Measurements from ENCODE around the gene DDX5.
"Not testable (repeated sequence)": the region's sequence is repeated elsewhere in the genome, so short reads cannot be mapped to it uniquely, and the experiment has no call there.

The DDX5 gene

GRCh38 chr17:64499805-64500486 lies 6.1 kb downstream of the DDX5 start:
- TF ChIP-seq Cebpa-rat (IDR thresholded peaks at IDR 0.05): no peak
- Histone ChIP-seq H4K20me1 (peaks cover 77 to 92% (median 79%) of the 10 kb centered on the region in 11 experiments), H3K9me3 (replicated peaks in 1 of 11) (no peaks in the 10 kb centered on the region), H3K4me2 (peak overlapping the region; percentile 2 to 96 (median 90); a peak in 19 of 22 replicates), H3K4me3 (peak overlapping the region in 2 of 10 experiments; percentile 6 to 16; a peak in 1 of 20 replicates), H3K36me3 (peaks cover 68 to 76% (median 74%) of the 10 kb centered on the region in 11 experiments), H3K27me3 (no peaks in the 10 kb centered on the region), H3K27ac (no peak overlapping the region), H3K4me1 (peaks cover 79 to 88% (median 83%) of the 10 kb centered on the region in 10 experiments), H3K9ac (peak overlapping the region in 1 of 11 experiments; percentile 4; a peak in 4 of 22 replicates)

- no peaks in the 10 kb centered on the region for H3K27me3 ChIP-seq
- H3K9ac ChIP-seq: peak overlapping the region; percentile 45 to 87 (median 84); a peak in 19 of 22 replicates
- no peak for TF ChIP-seq Cebpa-rat (IDR thresholded peaks at IDR 0.05)
- H3K9me3 ChIP-seq (replicated peaks in 1 of 11): no peaks in the 10 kb centered on the region
- peak overlapping the region in 5 of 11 experiments; percentile 76 to 84 (median 82); a peak in 5 of 22 replicates for H3K27ac ChIP-seq
- peaks cover 63 to 81% (median 65%) of the 10 kb centered on the region in 11 experiments for H4K20me1 ChIP-seq
- H3K36me3 ChIP-seq: peaks cover 54 to 72% (median 64%) of the 10 kb centered on the region in 11 experiments
- peak overlapping the region in 9 of 10 experiments; percentile 59 to 80 (median 77); a peak in 10 of 20 replicates for H3K4me3 ChIP-seq
- H3K4me1 ChIP-seq: peaks cover 82 to 90% (median 86%) of the 10 kb centered on the region in 10 experiments
- peak overlapping the region; percentile 88 to 98 (median 94); a peak in 21 of 22 replicates for H3K4me2 ChIP-seq
Measured at GRCh38 chr17:64498308-64499203, 7.5 kb downstream of the DDX5 start.

GRCh38 chr17:64497565-64498035 lies 8.5 kb downstream of the DDX5 start:
- no peak for TF ChIP-seq Cebpa-rat (IDR thresholded peaks at IDR 0.05)
- Histone ChIP-seq H4K20me1 (peaks cover 53 to 72% (median 56%) of the 10 kb centered on the region in 11 experiments), H3K27me3 (no peaks in the 10 kb centered on the region), H3K9me3 (replicated peaks in 1 of 11) (peaks cover 0 to 3% (median 0%) of the 10 kb centered on the region in 11 experiments; a peak in 1 of 22 replicates), H3K36me3 (peaks cover 52 to 72% (median 64%) of the 10 kb centered on the region in 11 experiments), H3K4me1 (peaks cover 72 to 89% (median 81%) of the 10 kb centered on the region in 10 experiments), H3K9ac (peak overlapping the region; percentile 73 to 87 (median 84); a peak in 21 of 22 replicates), H3K4me3 (peak overlapping the region; percentile 59 to 80 (median 76)), H3K4me2 (peak overlapping the region; percentile 88 to 98 (median 94)), H3K27ac (peak overlapping the region; percentile 60 to 85 (median 83); a peak in 21 of 22 replicates)

GRCh38 chr17:64496786-64497564 lies 9.1 kb downstream of the DDX5 start, which contains the start of gene POLG2:
Gene POLG2, minus strand, starts transcription at chr17:64497054. Its CDS starts 86 bp downstream, at chr17:64496968.
- peaks cover 0 to 3% (median 0%) of the 10 kb centered on the region in 11 experiments; a peak in 1 of 22 replicates for H3K9me3 ChIP-seq (replicated peaks in 1 of 11)
- peaks cover 69 to 89% (median 77%) of the 10 kb centered on the region in 10 experiments for H3K4me1 ChIP-seq
- TF ChIP-seq Cebpa-rat (IDR thresholded peaks at IDR 0.05): no peak
- no peaks in the 10 kb centered on the region for H3K27me3 ChIP-seq
- H4K20me1 ChIP-seq: peaks cover 47 to 65% (median 50%) of the 10 kb centered on the region in 11 experiments
- peak within 1 kb of the TSS; percentile 88 to 98 (median 94) for H3K4me2 ChIP-seq
- peaks cover 51 to 72% (median 64%) of the 10 kb centered on the region in 11 experiments for H3K36me3 ChIP-seq
- H3K9ac ChIP-seq: peak within 1 kb of the TSS; percentile 73 to 87 (median 84)
- H3K27ac ChIP-seq: peak within 1 kb of the TSS; percentile 60 to 85 (median 83); a peak in 21 of 22 replicates
- peak within 1 kb of the TSS; percentile 59 to 80 (median 76) for H3K4me3 ChIP-seq

GRCh38 chr17:64496348-64496785 lies 9.7 kb downstream of the DDX5 start:
- H3K9ac ChIP-seq: peak overlapping the region; percentile 73 to 87 (median 84)
- H3K4me2 ChIP-seq: peak overlapping the region; percentile 88 to 98 (median 94)
- H4K20me1 ChIP-seq: peaks cover 41 to 59% (median 43%) of the 10 kb centered on the region in 11 experiments
- peak overlapping the region; percentile 59 to 80 (median 76) for H3K4me3 ChIP-seq
- H3K27me3 ChIP-seq: no peaks in the 10 kb centered on the region
- no peak for TF ChIP-seq Cebpa-rat (IDR thresholded peaks at IDR 0.05)
- peaks cover 0 to 3% (median 0%) of the 10 kb centered on the region in 11 experiments; a peak in 1 of 22 replicates for H3K9me3 ChIP-seq (replicated peaks in 1 of 11)
- H3K27ac ChIP-seq: peak overlapping the region; percentile 60 to 85 (median 83); a peak in 21 of 22 replicates
- H3K4me1 ChIP-seq: peaks cover 64 to 89% (median 74%) of the 10 kb centered on the region in 10 experiments
- peaks cover 49 to 72% (median 64%) of the 10 kb centered on the region in 11 experiments for H3K36me3 ChIP-seq

GRCh38 chr17:64495300-64495699 lies 10.8 kb downstream of the DDX5 start:
- Histone ChIP-seq H4K20me1 (peaks cover 30 to 49% (median 33%) of the 10 kb centered on the region in 11 experiments), H3K4me1 (peaks cover 54 to 82% (median 63%) of the 10 kb centered on the region in 10 experiments), H3K4me2 (peak overlapping the region; percentile 88 to 98 (median 94)), H3K27ac (peak overlapping the region in 5 of 11 experiments; percentile 82 to 85 (median 84); a peak in 6 of 22 replicates), H3K9ac (peak overlapping the region in 9 of 11 experiments; percentile 73 to 87 (median 84); a peak in 15 of 22 replicates), H3K4me3 (peak overlapping the region; percentile 59 to 80 (median 76)), H3K36me3 (peaks cover 49 to 72% (median 64%) of the 10 kb centered on the region in 11 experiments)
- H3K9me3 ChIP-seq (replicated peaks in 1 of 11); H3K27me3 ChIP-seq: not testable (repeated sequence)

- H3K9ac ChIP-seq: peak overlapping the region in 3 of 11 experiments; percentile 17 to 87 (median 21); a peak in 4 of 22 replicates
- H3K27me3 ChIP-seq: no peaks in the 10 kb centered on the region
- H3K27ac ChIP-seq: no peak overlapping the region
- H3K4me1 ChIP-seq: peaks cover 43 to 70% (median 52%) of the 10 kb centered on the region in 10 experiments
- H3K4me2 ChIP-seq: peak overlapping the region; percentile 88 to 98 (median 94)
- no peak for TF ChIP-seq Cebpa-rat (IDR thresholded peaks at IDR 0.05)
- peak overlapping the region in 8 of 10 experiments; percentile 70 to 80 (median 77); a peak in 8 of 20 replicates for H3K4me3 ChIP-seq
- peaks cover 18 to 37% (median 21%) of the 10 kb centered on the region in 11 experiments for H4K20me1 ChIP-seq
- peaks cover 49 to 72% (median 64%) of the 10 kb centered on the region in 11 experiments for H3K36me3 ChIP-seq
- peaks cover 0 to 3% (median 0%) of the 10 kb centered on the region in 11 experiments; a peak in 1 of 22 replicates for H3K9me3 ChIP-seq (replicated peaks in 1 of 11)
Measured at GRCh38 chr17:64494121-64494520, 12.0 kb downstream of the DDX5 start.
